Breast epithelium (tissue), 4 donors: Measurements from ENCODE around the gene ZNF473. TPM values are rescaled to one million over a fixed set of nuclear protein-coding genes. Genes with fewer than 3 reads are reported as not detected.

Experiments used
- DNase-seq, 2 donors: peaks; one replicate each; pipeline ENCODE4 v3.0.0-alpha.2; 2019; ENCODE audit warnings: low spot score in 2 of 2
- H3K27ac ChIP-seq, 2 donors: fragments of 200-600 bp; sonication (generic) in 1 of 2; one replicate each; pipeline ENCODE4 v1.5.1; 2016 to 2019; ENCODE audit warnings: mild to moderate bottlenecking in 1 of 2
- H3K27me3 ChIP-seq, 2 donors: fragments of 200-600 bp; sonication (generic) in 1 of 2; one replicate each; pipeline versions ENCODE4 v1.5.1 to v1.6.0; 2017 to 2019; ENCODE audit warnings: control low read depth in 1 of 2, mild to moderate bottlenecking in 1 of 2
- H3K36me3 ChIP-seq: fragments of 200-600 bp; one replicate; pipeline ENCODE4 v1.5.1; 2019
- H3K4me1 ChIP-seq, 2 donors: fragments of 200-600 bp; sonication (generic); one replicate each; pipeline ENCODE4 v1.5.1; 2016 to 2019; ENCODE audit warnings: control low read depth in 1 of 2
- H3K4me3 ChIP-seq, 3 donors: fragments of 200-600 bp; sonication (generic); 1 replicate in 2 of 3; 2 replicates in 1 of 3; pipeline ENCODE4 v1.5.1; 2016 to 2019; ENCODE audit warnings: mild to moderate bottlenecking in 3 of 3, moderate library complexity in 2 of 3
- H3K9me3 ChIP-seq, 2 donors: fragments of 200-600 bp; sonication (generic) in 1 of 2; one replicate each; pipeline ENCODE4 v1.5.1; 2016 to 2019; ENCODE audit warnings: control low read depth in 1 of 2
- POLR2A ChIP-seq: fragments of 450-650 bp; IDR thresholded peaks from one replicate; pipeline ENCODE4 v1.6.1; 2016; ENCODE audit warnings: antibody characterized with exemption, mild to moderate bottlenecking, moderate library complexity
- POLR2AphosphoS5 ChIP-seq, 3 donors: sonication (generic); formaldehyde crosslinking; IDR thresholded peaks; one replicate each; pipeline ENCODE4 v1.6.1; 2017; ENCODE audit warnings: antibody characterized with exemption in 3 of 3
- intact Hi-C: fragments of 100-400 bp; cut with DNase I; formaldehyde crosslinking; loops from one replicate; pipeline ENCODE4 v1.15.1; 2023; ENCODE audit warnings: low total_unique reads
- total RNA-seq, 3 donors: library from RNA; depleted of rRNA; stranded (reverse); fragments of >200 nt; gene quantifications; one replicate each; pipeline ENCODE4 v1.1.0, GENCODE V29; 2016
- TF ChIP-seq, protein P1 (sequence below), 3 donors: fragments of 450-650 bp; IDR thresholded peaks; one replicate each; pipeline ENCODE4 v1.5.1; 2016 to 2017; ENCODE audit warnings: antibody characterized with exemption in 3 of 3, mild to moderate bottlenecking in 3 of 3, moderate library complexity in 3 of 3

ZNF473 gene
- total RNA-seq, 3 donors from 2014 or later, result 7.8 to 15.5 (median 12.1) TPM

DNA sequence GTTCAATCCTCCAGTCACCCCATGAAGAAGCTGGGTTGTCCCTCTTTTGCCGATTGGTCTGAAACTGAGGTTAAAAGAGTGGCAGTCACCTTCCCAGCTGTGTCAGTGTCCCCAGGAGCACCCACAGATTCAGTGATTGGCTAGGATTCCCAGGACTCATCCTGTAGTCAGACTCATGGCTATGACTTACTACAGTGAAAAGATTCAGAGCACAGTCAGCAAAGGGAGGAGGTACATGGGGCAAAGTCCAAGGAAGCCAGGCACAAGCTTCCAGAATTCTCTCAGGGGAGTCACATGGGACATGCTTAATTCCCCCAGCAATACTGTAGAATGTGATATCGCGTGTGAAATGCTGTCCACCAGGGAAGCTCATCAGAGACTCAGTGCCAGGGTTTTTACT, 14.2 kb downstream of the ZNF473 start:
- intact Hi-C loops, result no loop called here
- no peak overlapping the region for H3K27ac ChIP-seq

DNA sequence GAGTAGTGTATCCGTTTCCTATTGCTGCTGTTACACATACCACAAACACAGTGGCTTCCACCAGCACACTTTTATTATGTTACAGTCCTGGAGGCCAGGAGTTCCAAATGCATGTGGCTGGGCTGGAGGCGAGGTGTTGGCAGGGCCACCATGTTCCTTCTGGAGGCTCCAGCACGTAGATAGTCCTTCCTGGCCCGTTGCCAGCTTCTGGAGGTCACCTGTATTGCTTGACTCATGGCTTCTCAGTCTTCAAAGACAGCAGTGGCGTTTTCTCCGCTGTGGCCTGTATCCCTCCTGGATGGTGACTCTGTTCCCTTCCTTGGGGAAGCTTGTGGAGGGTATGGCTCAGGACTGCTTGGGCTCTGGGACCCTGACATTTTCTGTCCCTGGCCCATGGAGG, 15.2 kb downstream of the ZNF473 start:
- Histone ChIP-seq H3K9me3 (peaks cover 27 to 31% of the 10 kb centered on the region in 2 donors), H3K27ac (no peak overlapping the region), H3K36me3 (peaks cover 45% of the 10 kb centered on the region), H3K4me3 (no peak overlapping the region), H3K27me3 (no peaks in the 10 kb centered on the region), H3K4me1 (no peaks in the 10 kb centered on the region)
- TF ChIP-seq, protein P1, sequence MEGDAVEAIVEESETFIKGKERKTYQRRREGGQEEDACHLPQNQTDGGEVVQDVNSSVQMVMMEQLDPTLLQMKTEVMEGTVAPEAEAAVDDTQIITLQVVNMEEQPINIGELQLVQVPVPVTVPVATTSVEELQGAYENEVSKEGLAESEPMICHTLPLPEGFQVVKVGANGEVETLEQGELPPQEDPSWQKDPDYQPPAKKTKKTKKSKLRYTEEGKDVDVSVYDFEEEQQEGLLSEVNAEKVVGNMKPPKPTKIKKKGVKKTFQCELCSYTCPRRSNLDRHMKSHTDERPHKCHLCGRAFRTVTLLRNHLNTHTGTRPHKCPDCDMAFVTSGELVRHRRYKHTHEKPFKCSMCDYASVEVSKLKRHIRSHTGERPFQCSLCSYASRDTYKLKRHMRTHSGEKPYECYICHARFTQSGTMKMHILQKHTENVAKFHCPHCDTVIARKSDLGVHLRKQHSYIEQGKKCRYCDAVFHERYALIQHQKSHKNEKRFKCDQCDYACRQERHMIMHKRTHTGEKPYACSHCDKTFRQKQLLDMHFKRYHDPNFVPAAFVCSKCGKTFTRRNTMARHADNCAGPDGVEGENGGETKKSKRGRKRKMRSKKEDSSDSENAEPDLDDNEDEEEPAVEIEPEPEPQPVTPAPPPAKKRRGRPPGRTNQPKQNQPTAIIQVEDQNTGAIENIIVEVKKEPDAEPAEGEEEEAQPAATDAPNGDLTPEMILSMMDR (IDR thresholded peaks at IDR 0.05), result no peak
- TF ChIP-seq POLR2A (no peak), POLR2AphosphoS5 (IDR thresholded peaks at IDR 0.05) (no peak)
- intact Hi-C loops, result no loop called here
- DNase-seq, result no peak

More for the DNA sequence above, 14.2 kb downstream of the ZNF473 start:
- no peaks in the 10 kb centered on the region for H3K27me3 ChIP-seq
- peaks cover 17 to 21% of the 10 kb centered on the region in 2 donors for H3K9me3 ChIP-seq
- no peak for DNase-seq
- no peaks in the 10 kb centered on the region for H3K4me1 ChIP-seq
- peaks cover 36% of the 10 kb centered on the region for H3K36me3 ChIP-seq
- no peak overlapping the region for H3K4me3 ChIP-seq
- TF ChIP-seq POLR2A, result no peak
- TF ChIP-seq, protein P1 (IDR thresholded peaks at IDR 0.05), result no peak
- TF ChIP-seq POLR2AphosphoS5 (IDR thresholded peaks at IDR 0.05), result no peak

DNA sequence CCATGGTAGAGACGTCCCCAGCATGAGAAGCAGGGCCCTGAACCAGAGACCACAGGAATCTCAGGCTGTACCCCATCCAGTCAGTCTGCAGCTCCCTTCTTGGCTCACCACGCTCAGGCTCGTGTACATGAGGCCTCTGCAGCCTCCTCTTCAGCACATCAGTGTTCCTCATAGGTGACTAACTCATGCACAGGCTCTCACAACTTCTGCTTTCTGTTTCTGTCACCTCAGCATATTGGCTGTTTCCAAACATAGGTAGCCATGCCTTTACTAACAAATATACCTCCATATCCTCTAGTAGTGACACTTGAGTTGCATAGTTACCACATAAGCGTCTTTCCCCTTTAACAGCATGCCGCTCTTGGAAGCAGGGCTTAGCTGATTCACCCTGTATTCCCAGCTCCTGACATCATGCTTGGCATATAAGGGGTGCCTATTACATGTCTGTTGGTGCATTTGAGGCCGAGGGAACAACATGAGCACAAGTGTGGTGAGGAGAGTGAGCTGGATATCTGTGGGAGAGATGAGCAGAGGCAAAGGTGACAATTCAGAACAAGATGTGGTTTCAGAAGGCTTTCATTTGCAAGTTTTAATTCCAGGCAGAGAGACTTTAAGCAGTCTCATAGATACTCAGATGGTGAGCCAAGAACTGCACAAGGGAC, 16.7 kb downstream of the ZNF473 start:
- H3K36me3 ChIP-seq, result peaks cover 45% of the 10 kb centered on the region

DNA sequence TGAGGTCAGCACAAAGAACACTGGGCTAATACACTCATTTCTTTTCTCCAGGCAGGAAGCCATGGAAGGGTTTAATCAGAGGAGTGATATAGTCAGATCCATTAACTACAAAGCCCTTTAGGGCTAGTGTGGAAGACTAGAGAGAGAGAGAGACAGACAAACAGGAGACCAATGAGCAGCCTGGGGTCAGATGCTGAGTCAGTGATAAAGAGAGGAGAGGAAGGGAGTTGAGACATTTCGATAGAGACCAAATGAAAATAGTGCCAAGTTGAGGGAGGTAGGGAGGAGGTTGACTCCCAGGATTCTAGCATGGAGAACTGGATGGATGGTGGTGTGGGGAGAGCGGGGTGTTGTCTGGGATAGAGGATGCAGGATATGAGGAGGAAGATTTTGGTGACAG, 18.2 kb downstream of the ZNF473 start:
- Histone ChIP-seq H3K27me3 (no peaks in the 10 kb centered on the region), H3K9me3 (peaks cover 42 to 45% of the 10 kb centered on the region in 2 donors), H3K27ac (no peak overlapping the region), H3K4me3 (no peak overlapping the region), H3K36me3 (peaks cover 45% of the 10 kb centered on the region), H3K4me1 (no peaks in the 10 kb centered on the region)
- no peak for DNase-seq
- TF ChIP-seq, protein P1 (IDR thresholded peaks at IDR 0.05), result no peak
- TF ChIP-seq POLR2AphosphoS5 (IDR thresholded peaks at IDR 0.05), result no peak
- TF ChIP-seq POLR2A, result no peak
- intact Hi-C loops, result no loop called here

More for the DNA sequence above, 16.7 kb downstream of the ZNF473 start:
- no peak overlapping the region for H3K4me3 ChIP-seq
- intact Hi-C loops, result no loop called here
- no peaks in the 10 kb centered on the region for H3K27me3 ChIP-seq
- peaks cover 41 to 42% of the 10 kb centered on the region in 2 donors for H3K9me3 ChIP-seq
- DNase-seq, result no peak
- TF ChIP-seq POLR2A (no peak), POLR2AphosphoS5 (IDR thresholded peaks at IDR 0.05) (no peak)
- TF ChIP-seq, protein P1 (IDR thresholded peaks at IDR 0.05), result no peak
- H3K4me1 ChIP-seq, result no peaks in the 10 kb centered on the region
- H3K27ac ChIP-seq, result no peak overlapping the region

DNA sequence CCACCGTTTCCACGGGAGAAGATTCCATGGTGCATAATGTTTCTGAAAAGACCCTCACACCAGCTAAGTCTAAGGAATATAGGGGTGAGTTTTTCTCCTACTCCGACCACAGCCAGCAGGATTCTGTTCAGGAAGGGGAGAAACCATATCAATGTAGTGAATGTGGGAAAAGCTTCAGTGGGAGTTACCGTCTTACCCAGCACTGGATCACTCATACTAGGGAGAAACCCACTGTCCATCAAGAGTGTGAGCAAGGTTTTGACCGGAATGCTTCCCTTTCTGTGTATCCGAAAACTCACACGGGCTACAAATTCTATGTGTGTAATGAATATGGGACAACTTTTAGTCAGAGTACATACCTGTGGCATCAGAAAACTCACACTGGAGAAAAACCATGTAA, 19.1 kb downstream of the ZNF473 start:
- TF ChIP-seq POLR2AphosphoS5 (IDR thresholded peaks at IDR 0.05), result no peak
- TF ChIP-seq, protein P1 (IDR thresholded peaks at IDR 0.05), result no peak
- TF ChIP-seq POLR2A, result no peak
- intact Hi-C loops, result no loop called here
- no peak overlapping the region for H3K27ac ChIP-seq
- peaks cover 42 to 47% of the 10 kb centered on the region in 2 donors for H3K9me3 ChIP-seq
- peaks cover 40% of the 10 kb centered on the region for H3K36me3 ChIP-seq
- no peak for DNase-seq
- no peaks in the 10 kb centered on the region for H3K4me1 ChIP-seq
- H3K27me3 ChIP-seq, result no peaks in the 10 kb centered on the region
- H3K4me3 ChIP-seq, result no peak overlapping the region
